GM18498 (cell line): ENCODE data around the gene GMEB2.
"Not testable (repeated sequence)": the region's sequence is repeated elsewhere in the genome, so short reads cannot be mapped to it uniquely, and the experiment has no call there.

Source experiments
- ATAC-seq: cut with Tn5 transposase; IDR thresholded peaks from one replicate; pipeline ENCODE4 v1.9.1; 2021; ENCODE audit warnings: mild to moderate bottlenecking, moderate library complexity; ENCODE audit not compliant: unreplicated experiment

Gene GMEB2

DNA sequence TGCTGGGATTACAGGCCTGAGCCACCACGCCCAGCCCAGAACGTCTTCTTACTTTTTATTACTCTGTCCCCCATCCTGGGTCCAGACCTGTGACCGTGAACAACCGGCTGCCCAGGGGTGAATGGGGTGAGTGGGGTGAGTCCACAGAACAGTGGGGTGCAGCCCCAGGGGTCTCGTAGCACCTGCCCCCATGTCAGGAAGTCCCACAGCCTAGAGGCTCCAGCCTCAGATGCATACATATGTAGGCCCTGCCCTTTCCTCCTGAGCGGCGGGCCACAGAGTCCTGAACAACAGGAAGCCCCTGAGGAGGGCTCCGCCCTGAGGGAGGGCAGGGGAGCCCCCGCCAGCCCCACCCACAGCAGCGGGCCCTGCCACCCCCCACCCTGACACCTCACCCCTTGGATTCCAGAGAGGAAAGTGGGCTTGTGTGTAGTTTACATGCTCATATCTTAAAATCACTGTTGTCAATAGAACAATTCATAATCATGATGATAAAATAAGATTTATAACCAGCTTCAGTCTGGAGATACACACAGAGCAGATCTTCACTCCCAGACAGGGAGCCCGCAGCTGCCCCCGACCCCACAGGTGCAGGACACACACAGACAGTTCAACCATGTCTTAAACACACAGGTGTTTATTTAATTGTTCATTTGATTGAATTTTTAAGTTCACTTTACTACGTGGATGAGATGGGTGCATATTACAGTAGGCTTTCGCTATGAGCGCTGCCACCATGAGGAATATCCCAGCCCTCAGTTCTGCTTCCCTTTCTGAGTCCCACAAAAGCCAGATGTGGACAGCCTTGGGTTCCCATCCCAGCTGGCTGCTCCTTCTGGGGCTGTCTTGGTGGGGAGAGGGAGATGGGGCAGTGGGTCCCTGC lies 12.4 kb upstream of the GMEB2 start:
- ATAC-seq: no peak

DNA sequence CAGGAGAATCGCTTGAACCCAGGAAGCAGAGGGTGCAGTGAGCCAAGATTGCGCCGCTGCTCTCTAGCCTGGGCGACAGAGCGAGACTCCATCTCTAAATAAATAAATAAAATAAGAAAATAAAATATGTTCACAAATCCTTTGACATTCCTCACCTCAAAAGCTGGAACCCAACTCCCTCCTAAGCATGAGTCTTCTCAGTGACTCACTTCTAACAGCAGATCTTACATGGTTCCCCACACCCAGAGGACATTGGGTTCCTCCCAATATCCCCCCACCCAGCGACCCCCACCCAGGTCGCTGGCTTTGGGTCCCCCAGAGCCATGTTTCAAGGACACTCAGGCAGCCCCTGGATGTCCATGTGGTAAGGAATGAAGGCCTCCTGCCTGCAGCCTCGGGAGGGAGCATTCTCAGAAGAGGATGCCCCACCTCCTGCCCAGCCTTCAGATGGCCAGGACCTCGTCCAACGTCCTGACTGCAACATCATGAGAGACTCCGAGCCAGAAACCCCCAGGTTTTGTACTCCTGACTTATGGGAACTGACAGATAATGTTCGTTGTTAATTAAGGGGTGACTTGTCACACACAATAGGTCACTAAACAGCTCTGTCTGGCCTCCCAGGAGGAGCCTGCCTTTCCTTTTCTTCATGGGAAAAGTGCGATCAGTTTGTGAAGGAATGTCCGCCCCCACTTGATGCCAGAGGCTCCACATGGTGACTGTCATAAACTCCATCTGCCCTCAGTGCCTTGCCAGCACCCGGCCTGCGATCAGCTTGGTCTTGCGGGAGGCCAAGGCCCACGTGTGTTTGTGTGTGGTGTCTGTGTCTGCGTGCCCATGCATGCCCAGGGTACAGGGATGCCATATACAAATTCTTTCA lies 10.1 kb upstream of the GMEB2 start:
- no peak for ATAC-seq

DNA sequence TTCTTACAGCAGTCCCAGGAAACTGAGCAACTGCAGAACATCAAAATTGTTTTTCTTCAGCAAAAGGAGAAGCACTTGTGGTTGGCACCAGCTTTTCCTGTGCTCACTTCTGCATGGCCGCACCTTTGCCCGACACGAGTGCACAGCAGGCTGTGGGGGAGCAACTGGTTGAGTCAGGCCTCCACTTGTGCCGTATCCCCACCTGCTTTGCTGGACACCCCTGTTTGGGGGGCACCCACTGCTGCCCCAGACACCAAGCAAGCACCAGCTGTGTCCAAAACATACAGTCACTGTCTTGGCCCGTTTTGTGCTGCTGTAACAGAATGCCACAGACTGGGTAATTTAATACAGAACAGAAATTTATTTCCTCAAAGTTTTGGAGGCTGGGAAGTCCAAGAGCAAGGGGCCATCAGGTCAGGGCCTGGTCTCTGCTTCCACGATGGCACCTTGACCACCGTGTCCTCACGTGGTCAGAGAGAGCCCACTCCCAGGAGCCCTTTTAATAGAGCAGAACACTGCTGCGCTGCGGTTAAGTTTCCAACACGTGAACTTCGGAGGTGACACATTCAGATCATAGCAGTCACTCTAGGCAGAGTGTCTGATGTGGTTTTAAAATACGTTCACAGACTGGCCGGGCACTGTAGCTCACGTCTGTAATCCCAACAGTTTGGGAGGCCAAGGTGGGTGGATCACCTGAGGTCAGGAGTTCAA lies 8.7 kb upstream of the GMEB2 start:
- ATAC-seq: peak; percentile 47

DNA sequence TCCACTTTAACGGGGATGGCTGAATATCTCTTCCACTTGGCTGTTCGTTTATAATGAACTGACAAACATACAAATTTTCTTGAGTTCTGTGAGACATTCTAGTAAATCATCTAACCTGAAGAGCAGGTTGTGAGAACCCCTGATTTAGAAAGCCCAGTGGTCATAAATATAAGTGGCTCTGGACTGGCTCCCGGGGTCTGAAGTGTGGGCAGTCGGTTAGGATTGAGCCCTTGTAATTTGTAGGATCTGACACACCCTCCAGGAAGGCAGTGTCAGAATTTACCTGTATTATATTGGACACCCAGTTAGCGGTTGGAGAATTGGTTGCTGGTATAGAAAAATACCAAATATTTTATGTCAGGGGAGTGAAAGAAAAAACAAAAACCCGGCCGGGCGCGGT lies 6.8 kb upstream of the GMEB2 start:
- no peak for ATAC-seq

DNA sequence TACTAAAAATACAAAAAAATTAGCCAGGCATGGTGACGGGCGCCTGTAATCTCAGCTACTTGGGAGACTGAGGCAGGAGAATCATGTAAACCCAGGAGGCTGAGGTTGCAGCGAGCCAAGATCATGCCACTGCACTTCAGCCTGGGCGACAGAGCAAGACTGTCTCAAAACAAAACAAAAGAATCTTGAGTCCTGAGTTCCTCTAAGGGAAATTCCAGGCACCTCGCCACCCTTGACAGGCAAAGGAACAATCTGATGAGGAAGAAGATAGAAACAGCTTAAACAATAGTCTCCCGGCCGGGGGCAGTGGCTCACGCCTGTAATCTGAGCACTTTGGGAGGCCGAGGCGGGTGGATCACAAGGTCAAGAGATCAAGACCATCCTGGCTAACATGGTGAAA lies 4.5 kb upstream of the GMEB2 start:
- not testable (repeated sequence) for ATAC-seq

DNA sequence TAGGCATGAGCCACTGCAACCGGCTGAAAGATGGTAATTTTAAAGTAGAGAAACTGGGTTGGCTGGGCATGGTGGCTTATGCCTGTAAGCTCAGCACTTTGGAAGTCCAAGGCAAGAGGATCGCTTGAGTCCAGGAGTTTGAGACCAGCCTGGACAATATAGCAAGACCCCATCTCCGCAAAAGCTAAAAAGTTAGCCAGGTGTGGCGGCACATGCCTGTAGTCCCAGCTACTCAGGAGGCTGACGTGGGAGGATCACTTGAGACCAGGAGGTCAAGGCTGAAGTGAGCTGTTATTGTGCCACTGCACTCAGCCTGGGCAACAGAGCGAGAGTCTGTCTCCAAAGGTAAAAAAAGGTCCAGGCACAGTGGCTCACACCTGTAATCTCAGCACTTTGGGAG lies 4.1 kb upstream of the GMEB2 start:
- ATAC-seq: not testable (repeated sequence)

DNA sequence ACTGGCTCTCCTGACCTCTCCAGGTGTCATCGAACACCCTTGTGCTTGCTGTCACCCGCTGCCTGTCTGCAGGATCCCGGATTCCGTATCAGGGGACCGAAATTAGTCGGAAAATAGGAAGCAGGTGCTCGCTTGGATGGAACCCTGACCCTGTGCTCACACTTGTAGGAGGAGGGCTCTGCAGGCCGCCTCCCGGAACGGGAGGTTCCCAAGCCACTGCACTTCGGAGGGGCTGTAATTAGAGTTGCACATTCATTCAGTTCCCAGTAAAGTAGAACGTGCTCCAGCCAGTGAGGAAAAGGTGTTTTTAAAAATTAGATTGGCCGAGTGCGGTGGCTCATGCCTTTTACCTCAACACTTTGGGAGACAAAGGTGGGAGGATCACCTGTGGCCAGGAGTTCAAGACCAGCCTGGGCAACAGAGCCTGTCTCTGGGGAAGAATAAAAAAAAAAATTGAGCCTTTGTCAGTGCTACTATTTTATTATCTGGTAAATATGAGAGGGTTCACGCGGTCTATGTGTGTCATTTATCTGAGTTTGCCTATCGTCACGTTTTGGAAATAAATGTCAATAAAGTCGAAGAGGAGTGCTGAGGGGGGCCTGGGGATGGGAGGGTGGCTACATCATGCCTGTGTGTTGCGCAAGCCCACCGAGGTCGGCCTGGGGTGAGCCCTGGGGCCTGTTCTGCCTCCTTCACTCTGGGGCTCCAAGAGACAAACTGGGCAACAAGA lies 1.5 kb upstream of the GMEB2 start:
- ATAC-seq: no peak

DNA sequence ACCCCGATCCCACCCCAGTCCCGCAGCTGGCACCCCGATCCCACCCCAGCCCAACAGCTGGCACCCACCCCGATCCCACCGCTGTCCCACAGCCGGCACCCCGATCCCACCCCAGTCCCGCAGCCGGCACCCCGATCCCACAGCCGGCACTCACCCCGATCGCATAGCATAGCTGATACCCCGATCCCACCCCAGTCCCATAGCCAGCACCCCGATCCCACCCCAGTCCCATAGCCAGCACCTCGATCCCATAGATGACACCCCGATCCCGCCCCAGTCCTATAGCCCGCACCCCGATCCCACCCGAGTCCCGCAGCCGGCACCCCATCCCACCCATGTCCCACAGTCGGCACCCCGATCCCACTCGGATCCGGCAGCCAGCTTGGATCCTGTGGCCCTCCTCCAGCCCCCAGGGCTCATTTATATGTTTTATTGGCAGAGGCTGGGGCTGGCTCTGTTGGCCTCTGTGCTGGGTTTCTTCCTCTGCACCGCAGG lies 897 bp upstream of the GMEB2 start:
- ATAC-seq: no peak

DNA sequence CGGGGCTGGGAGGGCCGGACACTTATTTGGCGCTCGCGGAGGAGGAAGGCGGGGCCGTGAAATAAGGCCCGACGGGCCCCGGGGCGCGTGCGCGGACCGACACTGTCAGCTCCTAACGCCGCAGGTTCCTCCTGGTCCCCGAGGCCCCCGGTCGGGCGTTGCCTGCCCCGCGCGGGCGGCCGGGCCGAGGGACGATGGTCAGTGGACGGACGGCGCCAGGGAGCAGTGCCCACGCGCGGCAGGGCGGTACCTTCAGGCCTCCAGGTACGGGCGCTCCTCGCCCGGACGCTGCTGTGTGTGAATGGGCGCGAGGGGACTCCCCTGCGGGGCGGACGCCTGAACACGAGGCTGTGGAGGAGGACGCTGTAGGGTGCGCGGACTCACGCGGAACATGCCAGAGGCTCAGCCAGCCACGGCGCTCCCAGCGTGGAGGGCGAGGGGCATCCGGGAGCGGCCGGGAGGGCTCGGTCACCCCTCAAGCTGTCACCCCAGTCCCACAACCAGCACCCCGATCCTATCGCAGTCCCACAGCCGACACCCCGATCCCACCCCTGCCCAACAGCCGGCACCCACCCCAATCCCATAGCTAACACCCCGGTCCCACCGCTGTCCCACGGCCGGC lies 339 bp upstream of the GMEB2 start:
- ATAC-seq: peak; percentile 81

DNA sequence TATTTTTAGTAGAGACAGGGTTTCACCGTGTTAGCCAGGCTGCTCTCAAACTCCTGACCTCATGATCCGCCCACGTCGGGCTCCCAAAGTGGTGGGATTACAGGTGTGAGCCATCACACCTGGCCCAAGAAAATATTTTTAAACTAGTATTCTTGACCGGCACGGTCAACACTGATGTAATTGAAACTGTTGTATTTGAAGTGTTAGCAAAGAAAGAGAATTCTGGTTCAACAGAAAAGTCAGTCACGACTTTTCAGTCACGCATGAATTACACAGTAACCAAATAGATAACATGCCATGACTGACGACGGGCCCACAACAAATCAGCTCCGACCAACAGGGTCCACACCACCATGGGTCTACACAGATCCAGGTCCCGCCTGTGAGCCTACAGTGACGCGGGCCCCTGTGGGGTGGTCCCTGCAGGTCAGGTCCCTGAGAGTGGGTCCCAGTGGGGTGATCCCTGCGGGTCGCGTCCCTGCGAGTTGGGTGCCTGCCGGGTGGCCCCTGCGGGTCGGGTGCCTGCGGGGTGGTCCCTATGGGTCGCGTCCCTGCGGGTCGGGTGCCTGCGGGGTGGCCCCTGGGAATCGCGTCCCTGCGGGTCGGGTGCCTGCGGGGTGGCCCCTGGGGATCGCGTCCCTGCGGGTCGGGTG lies 1.0 kb downstream of the GMEB2 start:
- ATAC-seq: no peak

DNA sequence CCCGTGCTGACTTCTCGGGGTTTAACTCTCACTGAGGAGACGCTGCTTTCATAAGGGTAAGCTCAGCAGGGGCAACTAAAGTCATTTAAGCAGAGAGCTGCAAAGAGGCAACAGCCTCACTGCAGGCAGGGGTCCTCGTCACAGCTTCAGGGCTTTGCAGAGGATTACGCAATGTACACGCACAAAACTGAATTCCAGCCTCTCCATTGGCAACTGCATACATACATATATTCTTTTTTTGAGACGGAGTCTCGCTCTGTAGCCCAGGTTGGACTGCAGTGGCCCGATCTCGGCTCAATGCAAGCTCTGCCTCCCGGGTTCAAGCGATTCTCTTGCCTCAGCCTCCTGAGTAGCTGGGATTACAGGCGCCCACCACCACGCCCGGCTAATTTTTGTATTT lies 2.4 kb downstream of the GMEB2 start:
- no peak for ATAC-seq

DNA sequence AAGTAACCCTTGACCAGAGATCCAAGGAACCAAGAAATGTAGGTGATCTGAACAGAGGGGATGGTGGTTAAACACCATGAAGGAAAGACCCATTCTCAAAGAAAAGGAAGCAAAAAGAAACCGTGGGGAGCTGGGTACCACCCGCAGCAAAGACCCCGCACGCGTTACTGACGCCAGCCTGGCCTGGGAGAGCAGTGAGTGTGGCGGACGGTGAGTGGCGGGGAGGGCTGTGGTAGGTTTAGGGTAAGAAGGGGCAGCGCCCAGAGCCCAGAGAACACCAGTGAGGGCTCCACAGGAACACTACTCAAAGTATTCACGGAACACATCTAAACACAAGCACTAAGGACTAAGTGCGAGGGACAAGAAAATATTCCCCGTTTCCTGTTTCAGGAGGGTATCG lies 4.2 kb downstream of the GMEB2 start:
- no peak for ATAC-seq

DNA sequence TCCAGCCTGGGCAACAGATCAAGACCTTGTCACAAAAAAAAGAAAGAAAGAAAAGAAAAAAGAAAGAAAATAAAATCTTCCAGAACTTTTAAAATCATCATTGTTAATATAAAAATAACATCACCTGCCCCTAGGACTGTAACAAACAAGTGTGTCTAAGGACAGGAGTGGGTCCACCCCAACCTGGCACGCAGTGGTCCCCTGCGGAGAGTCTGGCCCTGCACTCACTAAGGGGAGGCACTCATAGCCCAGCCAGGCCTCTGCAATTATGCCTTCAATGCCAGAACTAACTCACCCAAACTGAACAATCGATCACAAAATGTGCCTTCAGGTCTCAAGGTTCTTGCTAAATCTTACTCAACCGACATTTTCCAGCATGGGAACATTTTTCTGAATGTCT lies 4.8 kb downstream of the GMEB2 start:
- no peak for ATAC-seq

DNA sequence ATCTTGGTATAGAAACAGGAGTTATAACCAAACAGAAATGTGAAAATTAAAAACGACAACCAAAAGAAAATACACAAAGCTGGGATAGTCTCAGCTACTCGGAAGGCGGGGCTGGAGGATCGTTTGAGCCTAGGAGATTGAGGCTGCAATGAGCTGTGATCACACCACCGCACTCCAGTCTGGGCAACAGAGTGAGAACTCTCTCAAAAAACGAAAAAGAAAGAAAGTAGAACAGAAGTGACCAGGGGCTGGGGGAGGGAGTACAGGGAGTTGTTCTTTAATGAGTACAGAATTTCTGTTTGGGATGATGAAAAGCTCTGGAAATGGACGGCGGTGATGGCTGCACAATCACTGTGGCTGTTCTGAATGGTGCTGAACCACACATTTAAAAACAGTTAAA lies 5.9 kb downstream of the GMEB2 start:
- no peak for ATAC-seq

DNA sequence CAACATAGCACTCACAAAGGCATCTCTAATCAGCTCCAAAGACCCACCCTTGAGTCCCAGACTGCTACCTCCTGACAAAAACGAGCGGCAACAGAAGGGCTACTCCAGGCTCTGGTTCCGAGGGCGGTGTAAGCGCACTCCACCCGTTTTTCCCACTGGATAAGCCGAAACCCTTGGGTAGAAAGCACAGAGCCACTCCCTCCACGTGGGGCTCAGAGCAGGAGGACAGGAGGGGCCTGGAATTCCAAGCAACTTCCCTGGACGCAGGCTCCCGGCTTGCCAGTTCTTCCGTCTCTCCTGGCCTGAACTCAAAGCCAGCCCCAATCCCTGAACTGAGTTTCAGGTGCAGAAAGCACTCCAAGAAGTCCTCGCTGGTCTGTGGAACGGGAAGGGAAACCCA lies 7.4 kb downstream of the GMEB2 start:
- no peak for ATAC-seq

DNA sequence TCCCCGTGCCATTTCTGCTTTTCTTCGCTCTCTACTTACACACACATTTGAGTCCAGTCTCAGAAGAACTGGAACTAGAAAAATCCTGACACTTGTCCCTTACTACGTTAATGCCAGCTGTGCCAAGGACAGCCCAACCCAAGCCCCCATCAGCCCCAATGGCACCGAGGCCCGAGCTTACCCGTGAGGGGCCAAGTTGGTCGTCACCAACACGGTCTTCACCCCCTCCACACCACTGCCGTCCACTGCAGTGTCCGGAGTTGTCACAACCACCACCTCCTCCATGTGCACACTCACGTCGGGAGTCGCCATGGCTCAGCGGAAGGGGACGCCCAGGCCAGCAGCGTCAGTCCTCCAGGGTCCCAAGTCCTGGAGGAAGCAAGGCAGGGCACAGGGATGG lies 7.8 kb downstream of the GMEB2 start:
- ATAC-seq: no peak

DNA sequence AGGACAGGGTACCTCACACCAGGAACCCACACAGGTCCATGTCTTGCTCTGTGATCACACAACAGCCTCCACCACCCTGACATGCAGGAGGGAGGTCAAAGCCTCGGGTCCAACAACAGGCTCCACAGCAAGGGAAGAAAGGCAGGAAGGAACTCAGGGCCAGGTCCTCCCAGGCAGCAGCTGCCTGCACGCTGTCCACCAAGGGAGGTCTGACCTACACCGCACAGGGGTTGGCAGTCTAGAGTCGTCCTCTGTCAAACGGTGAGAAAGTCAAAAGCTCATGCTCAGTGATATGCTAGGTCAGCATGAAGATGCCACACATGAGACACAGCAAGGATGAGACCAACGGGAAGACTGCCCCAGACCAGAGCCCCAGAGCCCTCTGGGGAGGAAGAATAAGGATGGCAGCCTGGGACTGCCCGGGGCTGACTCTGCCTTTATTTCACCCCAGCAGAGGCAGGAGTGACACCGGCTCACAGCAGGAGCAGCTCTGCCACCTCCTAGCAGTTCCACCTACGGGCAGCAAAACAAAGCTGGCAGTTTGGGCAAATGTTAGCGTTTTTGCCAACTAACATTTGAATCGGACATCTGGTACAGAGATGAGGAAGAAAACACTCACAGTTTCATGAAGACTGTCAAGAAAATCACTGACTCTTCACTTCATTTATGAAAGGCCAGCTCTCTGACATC lies 8.5 kb downstream of the GMEB2 start:
- no peak for ATAC-seq

DNA sequence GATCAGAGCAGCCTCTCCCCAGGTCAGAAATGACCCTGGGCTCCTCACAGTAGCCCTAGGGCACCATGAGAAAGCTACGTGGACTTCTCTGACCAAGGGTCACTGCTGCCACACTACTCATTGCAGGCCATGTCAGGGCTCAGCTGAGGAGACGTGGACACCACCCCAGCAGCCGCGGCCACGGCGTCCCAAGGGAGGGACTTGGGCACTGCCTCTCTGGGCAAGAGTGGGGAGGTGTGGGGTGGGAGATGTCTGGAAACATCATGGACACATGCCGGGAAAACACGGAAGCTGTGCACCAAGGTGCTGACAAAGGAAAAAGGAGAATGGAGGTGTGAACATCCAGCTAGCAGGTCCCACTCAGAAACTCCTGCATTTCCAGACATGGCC lies 9.0 kb downstream of the GMEB2 start:
- ATAC-seq: no peak
